ENCODE measurements around the gene TM4SF4.

Gene TM4SF4

DNA sequence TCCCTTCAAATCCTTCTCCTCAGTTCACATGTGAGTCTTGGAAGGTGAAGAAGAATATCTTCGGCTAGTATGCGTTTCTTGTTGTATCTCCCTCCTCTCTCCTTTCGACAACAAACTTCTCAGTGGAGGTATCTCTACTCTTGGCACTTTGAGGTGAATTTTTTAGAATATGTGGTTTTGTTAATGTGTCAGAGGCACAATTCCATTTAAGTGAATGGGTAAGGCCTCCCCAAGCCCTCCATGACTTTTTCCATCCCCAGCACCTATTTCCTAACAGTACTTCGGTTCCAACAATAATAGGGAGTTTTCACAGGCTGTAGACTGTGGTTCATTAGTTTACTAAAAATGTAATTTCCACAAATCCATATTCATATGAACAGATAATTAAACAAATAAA lies 74.2 kb downstream of the TM4SF4 start:
- no peak for DNase-seq (ENCODE audit: low read depth in 2 of 2)

DNA sequence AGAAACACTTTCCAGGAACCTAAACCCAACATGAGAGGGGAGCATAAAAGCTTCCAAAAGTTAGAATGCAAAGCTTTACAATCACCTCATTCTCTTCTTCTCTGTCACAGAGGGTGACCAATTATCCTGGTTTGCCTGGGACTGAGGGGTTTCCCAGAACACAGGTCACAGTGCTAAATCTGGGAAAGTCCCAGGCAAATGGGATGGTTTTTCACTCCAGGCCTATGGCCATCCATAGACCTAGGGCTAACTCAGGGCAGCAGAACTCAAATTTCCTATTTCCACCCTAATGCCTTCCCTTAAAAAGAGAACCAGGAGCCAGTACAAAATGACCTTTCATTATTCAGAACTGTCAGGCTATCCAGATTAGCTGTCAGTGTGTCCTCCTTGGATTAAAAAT lies 77.0 kb downstream of the TM4SF4 start:
- no peak for DNase-seq (ENCODE audit: low read depth in 2 of 2)

DNA sequence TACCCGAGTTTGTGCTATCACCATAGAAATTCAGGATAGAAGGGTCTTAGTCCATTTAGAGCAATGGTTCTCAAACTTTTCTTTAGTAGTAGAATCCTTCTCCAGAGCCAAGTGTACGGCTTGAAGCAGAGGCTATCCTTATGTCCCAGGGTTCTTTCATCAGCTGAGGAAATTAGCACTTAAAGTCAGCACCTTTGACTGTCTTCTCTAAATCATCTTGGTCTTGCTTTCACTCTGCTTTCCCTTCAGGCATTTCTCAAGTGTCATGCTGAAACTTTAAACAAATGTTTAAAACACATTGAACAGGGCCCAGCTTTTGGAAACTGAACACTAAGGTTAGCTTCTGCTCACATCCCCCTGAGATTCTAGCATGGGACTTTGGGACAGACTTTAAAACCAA lies 78.2 kb downstream of the TM4SF4 start:
- DNase-seq (ENCODE audit: low read depth in 2 of 2), result no peak
